NK-92 (cell line): ENCODE measurements around the gene GALNT12.

Experiments
- DNase-seq: peaks from one replicate; lab custom pipeline; 2025; ENCODE audit not compliant: unreplicated experiment; lab: John Stamatoyannopoulos, UW

The GALNT12 gene

GRCh38 chr9:98801561-98801960 lies 5.9 kb upstream of the GALNT12 start:
- no peak for DNase-seq

DNA sequence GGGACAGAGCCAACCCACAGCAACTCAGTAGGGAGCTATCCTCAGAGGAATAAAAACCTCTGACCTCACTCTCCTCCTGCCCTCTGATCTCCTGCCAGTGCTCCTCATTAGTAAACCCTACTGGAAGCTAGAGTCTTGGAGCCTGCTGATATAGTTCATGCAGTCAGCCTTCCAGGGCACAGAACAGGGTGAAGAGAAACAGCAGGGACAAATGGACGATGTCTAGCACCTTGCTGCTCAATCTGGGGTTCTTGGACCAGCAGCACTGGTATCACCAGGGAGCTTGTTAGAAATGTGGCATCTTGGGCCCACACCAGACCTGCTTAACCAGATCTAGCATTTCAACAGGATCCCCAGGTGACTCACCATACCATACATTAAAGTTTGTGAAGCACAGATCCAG lies 5.5 kb upstream of the GALNT12 start:
- DNase-seq: no peak

- DNase-seq: no peak
Observed at GRCh38 chr9:98804083-98804482, 3.4 kb upstream of the GALNT12 start.

DNA sequence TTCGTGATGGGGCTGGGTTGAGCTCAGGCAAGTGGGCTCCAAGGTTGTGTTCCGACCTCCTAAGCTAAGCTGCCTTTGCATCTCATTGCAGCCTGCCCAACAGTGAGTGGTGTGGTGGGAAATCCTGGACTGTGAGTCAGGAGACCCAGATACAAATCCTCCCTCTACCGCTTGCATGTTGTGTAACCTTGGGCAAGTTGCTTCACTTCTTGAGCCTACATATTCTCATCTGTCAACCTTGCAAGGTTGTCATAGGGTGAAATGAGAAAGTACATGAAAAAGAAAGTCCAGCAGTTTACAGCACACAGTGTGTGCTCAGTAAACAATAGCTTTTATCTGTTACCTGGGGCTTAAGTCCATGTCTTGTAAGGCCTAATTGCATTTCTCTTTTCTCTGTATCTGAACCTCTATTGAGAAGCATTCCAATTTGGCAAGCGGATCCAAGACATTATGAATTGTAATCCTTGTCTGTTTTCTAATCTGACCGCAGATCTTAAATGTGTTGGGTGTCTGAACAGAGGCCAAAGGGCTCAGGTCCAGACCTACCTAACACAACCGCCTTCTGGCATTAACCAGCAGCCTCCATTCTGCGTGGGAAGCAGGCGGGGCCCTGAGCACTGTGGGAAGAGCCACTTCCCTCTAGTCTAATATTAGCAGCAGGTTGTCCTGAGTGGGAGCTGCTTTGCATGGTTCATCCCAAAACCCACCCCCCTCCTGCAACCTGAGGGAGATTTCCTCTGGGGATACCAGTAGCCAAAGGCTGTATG lies 1.8 kb upstream of the GALNT12 start:
- DNase-seq: no peak

- no peak for DNase-seq
Observed at GRCh38 chr9:98806394-98807035, 955 bp upstream of the GALNT12 start.

DNA sequence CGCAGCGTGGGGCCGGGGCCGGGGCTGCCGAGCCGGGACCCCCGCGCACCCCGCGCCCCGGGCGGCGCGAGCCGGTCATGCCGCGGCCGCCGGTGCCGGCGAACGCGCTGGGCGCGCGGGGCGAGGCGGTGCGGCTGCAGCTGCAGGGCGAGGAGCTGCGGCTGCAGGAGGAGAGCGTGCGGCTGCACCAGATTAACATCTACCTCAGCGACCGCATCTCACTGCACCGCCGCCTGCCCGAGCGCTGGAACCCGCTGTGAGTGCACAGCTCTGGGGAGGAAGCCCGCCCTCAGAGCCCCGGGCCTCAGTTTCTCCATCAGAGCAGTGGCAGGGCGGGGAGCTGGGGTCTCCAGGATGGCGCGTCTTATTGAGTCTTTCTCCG lies 335 bp downstream of the GALNT12 start:
- no peak for DNase-seq

DNA sequence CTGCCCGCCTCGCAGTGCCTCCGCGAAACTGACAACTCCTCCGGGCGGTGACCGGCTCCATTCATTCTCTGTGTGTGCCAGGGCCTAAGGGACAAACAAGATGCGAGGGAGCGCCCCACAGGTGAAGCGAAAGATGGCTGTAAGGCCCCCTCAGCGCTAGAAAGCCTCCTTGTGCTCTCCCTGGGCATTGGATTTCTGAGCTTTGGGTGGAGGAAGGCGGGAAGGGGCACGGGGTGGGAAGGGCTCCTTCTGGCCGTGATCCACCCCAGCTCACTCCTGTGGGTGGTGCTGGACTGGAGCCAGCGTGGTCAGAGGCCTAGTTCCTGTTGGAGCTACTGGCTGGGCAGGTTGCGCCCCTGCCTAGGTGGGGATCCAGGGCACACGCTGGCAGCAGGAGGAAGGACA lies 943 bp downstream of the GALNT12 start:
- no peak for DNase-seq

- DNase-seq: no peak
Observed at GRCh38 chr9:98808875-98809274, 1.4 kb downstream of the GALNT12 start.

DNA sequence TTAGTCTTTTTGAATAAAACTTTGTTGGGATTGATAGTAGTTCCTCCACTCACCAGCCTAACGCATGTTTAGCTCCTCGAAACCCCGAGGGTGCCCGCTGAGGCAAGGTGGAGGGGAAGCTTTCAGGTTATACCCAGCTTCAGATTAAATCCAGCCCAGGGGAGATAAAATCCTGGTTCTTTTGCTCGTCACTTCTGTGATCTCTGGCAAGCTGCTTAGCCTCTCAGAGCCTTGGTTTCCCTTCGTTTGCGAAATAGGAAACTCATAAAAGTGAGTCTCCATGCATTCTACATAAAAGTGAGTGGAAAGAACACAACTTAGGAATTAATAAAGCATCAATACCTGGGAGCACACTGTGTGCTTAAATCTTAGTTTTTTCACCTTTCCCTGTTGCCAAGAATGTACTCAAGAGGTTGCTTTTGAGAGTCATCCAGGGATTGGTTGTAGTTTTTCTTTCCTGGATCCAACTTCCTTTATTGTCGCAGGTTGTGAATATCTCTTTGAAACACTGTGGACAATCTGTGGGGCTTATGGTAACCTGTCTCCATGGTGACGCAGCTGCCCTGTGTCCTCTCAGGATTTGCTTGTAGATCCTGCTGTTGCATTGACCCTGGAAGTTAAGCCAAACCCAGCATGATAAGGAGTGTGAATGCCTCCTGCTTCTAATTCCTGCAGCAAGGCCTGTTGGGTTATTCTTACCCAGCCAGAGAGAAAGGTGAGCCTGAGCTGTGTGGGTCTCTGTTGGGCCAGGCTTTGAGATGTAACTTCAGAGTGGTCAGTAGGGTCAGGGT lies 2.0 kb downstream of the GALNT12 start:
- no peak for DNase-seq

DNA sequence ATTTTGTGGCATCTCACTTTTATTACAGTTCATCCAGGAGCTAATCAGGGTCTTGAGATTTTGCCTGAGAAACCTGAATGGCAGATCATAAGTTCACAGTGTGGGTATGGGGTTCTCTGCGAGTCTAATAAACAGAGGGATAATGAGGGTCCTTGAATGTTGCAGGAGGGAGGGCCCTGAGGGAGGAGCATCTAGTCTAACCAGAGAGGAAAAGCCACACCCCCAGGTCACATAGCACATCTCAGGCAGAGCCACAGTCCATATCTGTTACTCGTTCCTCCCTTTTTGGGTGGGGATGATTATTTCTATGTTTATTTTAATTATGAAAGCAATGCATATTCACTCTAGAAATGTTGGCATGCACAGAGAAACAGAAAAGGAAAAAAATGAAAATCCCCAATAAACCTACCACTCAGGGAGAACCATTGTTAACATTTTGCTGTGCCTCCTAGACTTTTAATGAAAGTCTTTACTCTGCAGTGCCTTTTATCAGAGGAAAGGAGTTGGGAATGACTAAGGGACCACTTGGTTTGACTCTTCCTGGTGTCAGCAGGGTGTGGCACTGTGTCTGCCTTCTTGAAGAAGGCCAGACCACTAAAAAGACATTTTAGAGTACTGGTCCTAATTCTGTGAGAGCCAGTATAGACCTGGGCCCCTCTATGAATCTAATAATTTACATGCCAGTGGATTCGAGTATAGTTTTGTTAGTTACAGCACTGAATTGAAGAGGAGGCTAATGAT lies 2.8 kb downstream of the GALNT12 start:
- no peak for DNase-seq

- DNase-seq: no peak
Observed at GRCh38 chr9:98811051-98811650, 3.7 kb downstream of the GALNT12 start.

GRCh38 chr9:98815391-98815951 lies 8.0 kb downstream of the GALNT12 start:
- no peak for DNase-seq

GRCh38 chr9:98818764-98819163 lies 11.3 kb downstream of the GALNT12 start:
- DNase-seq: no peak

- no peak for DNase-seq
Observed at GRCh38 chr9:98819231-98819630, 11.8 kb downstream of the GALNT12 start.

- no peak for DNase-seq
Observed at GRCh38 chr9:98821831-98822230, 14.4 kb downstream of the GALNT12 start.

DNA sequence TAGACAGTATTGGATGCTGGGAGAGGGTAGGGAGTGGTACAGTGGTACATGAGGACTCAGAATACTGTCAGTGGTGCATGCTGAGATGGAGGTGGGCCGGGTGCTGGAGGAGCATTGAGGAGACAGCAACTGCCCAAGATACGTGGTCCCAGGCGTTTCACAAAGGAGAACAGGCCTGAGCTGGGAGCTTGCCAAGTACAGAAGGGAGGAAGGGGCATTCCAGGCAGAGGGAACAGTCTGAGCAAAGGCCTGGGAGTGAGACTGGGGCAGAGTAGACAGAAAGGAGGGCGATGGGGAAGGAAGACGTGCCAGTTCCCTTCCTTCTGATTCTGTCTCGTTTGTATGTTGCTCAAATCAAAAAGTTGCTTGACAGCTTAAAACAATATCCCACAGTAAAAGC lies 15.2 kb downstream of the GALNT12 start:
- no peak for DNase-seq

GRCh38 chr9:98823666-98824334 lies 16.3 kb downstream of the GALNT12 start:
- no peak for DNase-seq

- no peak for DNase-seq
Observed at GRCh38 chr9:98825414-98825813, 17.9 kb downstream of the GALNT12 start.

GRCh38 chr9:98826716-98827115 lies 19.2 kb downstream of the GALNT12 start:
- DNase-seq: no peak

DNA sequence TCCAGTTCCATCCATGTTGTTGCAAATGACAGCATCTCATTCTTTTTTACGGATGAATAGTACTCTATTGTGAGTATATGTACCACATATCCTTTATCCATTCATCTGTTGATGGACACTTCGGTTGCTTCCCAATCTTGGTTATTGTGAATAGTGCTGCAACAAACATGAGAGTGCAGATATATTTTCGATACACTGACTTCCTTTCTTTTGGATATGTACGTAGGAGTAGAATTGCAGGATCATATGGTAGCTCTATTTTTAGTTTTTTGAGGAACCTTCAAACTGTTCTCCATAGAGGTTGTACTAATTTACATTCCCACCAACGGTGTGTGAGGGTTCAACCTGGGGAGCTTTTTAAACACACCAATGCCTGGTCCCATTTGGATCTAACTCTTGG lies 22.3 kb downstream of the GALNT12 start:
- no peak for DNase-seq
